ENCODE measurements around the gene GJB6. TPM values are rescaled to one million over a fixed set of nuclear protein-coding genes. Genes with fewer than 3 reads are reported as not detected.
A peak's percentile ranks its signal among the peaks of the same experiment; 100 is the strongest.

The GJB6 gene
- total and polyA plus RNA-seq, 7 donors, result 0.32 TPM; not detected in 6

GRCh38 chr13:20197361-20197834 lies 34.7 kb downstream of the GJB6 start:
- Histone ChIP-seq H3K4me3 (no peak overlapping the region), H3K27ac (no peak overlapping the region), H3K9me3 (peaks cover 0 to 1% (median 0%) of the 10 kb centered on the region in 4 donors), H3K27me3 (peaks cover 34 to 48% (median 40%) of the 10 kb centered on the region in 3 donors), H3K36me3 (no peaks in the 10 kb centered on the region), H3K4me1 (peaks cover 0 to 19% (median 18%) of the 10 kb centered on the region in 4 donors)
- intact Hi-C loops (cut with DNase I), result loop anchor here (10.0 kb wide), 1 partner anchor 287 kb away; no protein-coding TSS in a partner anchor
- DNase-seq, result no peak
- WGBS, 2 donors, result 5 to 13% methylated on average over 5 of the region's 5 CpGs
- TF ChIP-seq EP300 (IDR thresholded peaks at IDR 0.05) (no peak), CTCF (IDR thresholded peaks at IDR 0.05) (peak in 3 of 4 experiments; percentile 4 to 53 (median 42)), POLR2A (IDR thresholded peaks at IDR 0.05) (no peak), POLR2AphosphoS5 (IDR thresholded peaks at IDR 0.05) (no peak)

- intact Hi-C loops (cut with DNase I), result loop anchor here (10.0 kb wide), 1 partner anchor 289 kb away; no protein-coding TSS in a partner anchor
- Histone ChIP-seq H3K9me3 (no peaks in the 10 kb centered on the region), H3K4me1 (peaks cover 0 to 24% (median 24%) of the 10 kb centered on the region in 4 donors), H3K36me3 (no peaks in the 10 kb centered on the region), H3K27me3 (peaks cover 40 to 63% (median 51%) of the 10 kb centered on the region in 3 donors), H3K4me3 (no peak overlapping the region), H3K27ac (no peak overlapping the region)
- no peak for DNase-seq
- WGBS, 2 donors, result 89 to 90% methylated on average over 8 of the region's 8 CpGs
- TF ChIP-seq EP300 (IDR thresholded peaks at IDR 0.05) (no peak), POLR2A (IDR thresholded peaks at IDR 0.05) (no peak), CTCF (IDR thresholded peaks at IDR 0.05) (no peak), POLR2AphosphoS5 (IDR thresholded peaks at IDR 0.05) (no peak)
Observed at GRCh38 chr13:20195801-20196200, 36.3 kb downstream of the GJB6 start.

- TF ChIP-seq EP300 (IDR thresholded peaks at IDR 0.05) (no peak), POLR2A (IDR thresholded peaks at IDR 0.05) (no peak), POLR2AphosphoS5 (IDR thresholded peaks at IDR 0.05) (no peak), CTCF (IDR thresholded peaks at IDR 0.05) (no peak)
- Histone ChIP-seq H3K27ac (no peak overlapping the region), H3K4me1 (peaks cover 0 to 24% (median 24%) of the 10 kb centered on the region in 4 donors), H3K4me3 (peak overlapping the region in 1 of 4 donors; percentile 54), H3K27me3 (peaks cover 40 to 74% (median 51%) of the 10 kb centered on the region in 3 donors), H3K36me3 (no peaks in the 10 kb centered on the region), H3K9me3 (no peaks in the 10 kb centered on the region)
- intact Hi-C loops (cut with DNase I), result loop anchor here (10.0 kb wide), 1 partner anchor 291 kb away; no protein-coding TSS in a partner anchor
- WGBS, 2 donors, result 14 to 25% methylated on average over 27 of the region's 27 CpGs
- DNase-seq, result no peak
Observed at GRCh38 chr13:20193907-20194631, 38.0 kb downstream of the GJB6 start.

GRCh38 chr13:20193162-20193906 lies 38.8 kb downstream of the GJB6 start:
- H3K27ac ChIP-seq, result no peak overlapping the region
- intact Hi-C loops (cut with DNase I), result loop anchor here (10.0 kb wide), 1 partner anchor 291 kb away; no protein-coding TSS in a partner anchor

GRCh38 chr13:20192836-20193161 lies 39.3 kb downstream of the GJB6 start, which contains the start of gene GJB2:
GJB2 (minus strand) TSS chr13:20192938; CDS start chr13:20189581, 3,357 bp downstream.
- WGBS, 2 donors, result 1% methylated on average over 39 of the region's 39 CpGs
- intact Hi-C loops (cut with DNase I), result loop anchor here (10.0 kb wide), 1 partner anchor 292 kb away; no protein-coding TSS in a partner anchor
- no peak within 1 kb of the TSS for H3K27ac ChIP-seq

More at GRCh38 chr13:20193162-20193906, 38.8 kb downstream of the GJB6 start:
- H3K4me3 ChIP-seq, result peak overlapping the region; percentile 13 to 54 (median 44)
- no peaks in the 10 kb centered on the region for H3K9me3 ChIP-seq
- WGBS, 2 donors, result 1% methylated on average over 53 of the region's 53 CpGs
- no peak for DNase-seq
- peaks cover 0 to 24% (median 24%) of the 10 kb centered on the region in 4 donors for H3K4me1 ChIP-seq
- H3K27me3 ChIP-seq, result peaks cover 40 to 74% (median 51%) of the 10 kb centered on the region in 3 donors
- no peaks in the 10 kb centered on the region for H3K36me3 ChIP-seq
- no peak for TF ChIP-seq EP300 (IDR thresholded peaks at IDR 0.05)

More at GRCh38 chr13:20192836-20193161, 39.3 kb downstream of the GJB6 start, which contains the start of gene GJB2:
- Histone ChIP-seq H3K9me3 (no peaks in the 10 kb centered on the region), H3K27me3 (peaks cover 40 to 74% (median 51%) of the 10 kb centered on the region in 3 donors), H3K4me1 (peaks cover 0 to 24% (median 24%) of the 10 kb centered on the region in 4 donors), H3K4me3 (peak within 1 kb of the TSS; percentile 13 to 54 (median 44)), H3K36me3 (no peaks in the 10 kb centered on the region)
- no peak for DNase-seq
- no peak for TF ChIP-seq EP300 (IDR thresholded peaks at IDR 0.05)
